HG03066 (cell line): ENCODE measurements around the gene KIF26B.

Source experiments
- ATAC-seq: cut with Tn5 transposase; IDR thresholded peaks from one replicate; pipeline ENCODE4 v1.9.1; 2021; ENCODE audit warnings: low read depth; ENCODE audit not compliant: unreplicated experiment

Gene KIF26B

DNA sequence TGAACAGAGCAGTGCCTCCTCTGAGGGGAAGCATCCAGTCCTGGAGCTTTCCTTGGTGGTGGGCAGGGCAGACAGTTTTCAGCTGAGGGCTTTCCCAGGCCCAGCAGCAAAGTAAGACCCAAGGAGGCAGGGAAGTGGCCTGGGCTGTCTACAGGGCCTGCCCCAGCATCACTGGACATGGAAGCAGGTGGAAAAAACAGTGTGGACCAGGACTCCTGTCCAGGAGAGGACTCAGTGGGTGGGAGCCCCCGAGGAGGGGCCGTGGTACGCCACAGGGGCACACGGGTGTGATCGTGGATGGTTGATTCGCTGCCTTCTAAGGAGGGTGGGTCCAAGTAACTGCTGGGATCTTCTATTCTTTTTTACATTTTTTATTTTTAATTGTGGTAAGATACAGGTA lies 387.6 kb downstream of the KIF26B start:
- ATAC-seq, result no peak

DNA sequence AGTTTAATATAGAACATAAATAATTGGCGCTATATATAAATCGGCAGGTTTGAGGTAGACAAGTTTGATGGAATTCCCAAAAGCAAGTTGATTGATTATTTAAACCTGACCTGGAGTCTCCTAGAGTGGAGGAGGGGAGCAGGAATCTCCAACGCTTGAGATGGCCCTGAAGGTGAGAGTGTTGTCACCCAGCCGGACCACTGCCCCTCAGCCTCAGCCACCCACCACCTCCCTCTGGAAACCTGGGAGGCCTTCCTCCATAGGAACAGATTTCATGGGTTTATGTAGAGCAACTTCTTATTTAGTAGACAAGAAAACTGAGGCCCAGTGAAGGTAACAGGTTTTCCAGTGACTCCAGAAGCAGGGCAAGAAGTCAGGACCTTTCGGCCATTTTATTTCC lies 389.5 kb downstream of the KIF26B start:
- ATAC-seq, result no peak

DNA sequence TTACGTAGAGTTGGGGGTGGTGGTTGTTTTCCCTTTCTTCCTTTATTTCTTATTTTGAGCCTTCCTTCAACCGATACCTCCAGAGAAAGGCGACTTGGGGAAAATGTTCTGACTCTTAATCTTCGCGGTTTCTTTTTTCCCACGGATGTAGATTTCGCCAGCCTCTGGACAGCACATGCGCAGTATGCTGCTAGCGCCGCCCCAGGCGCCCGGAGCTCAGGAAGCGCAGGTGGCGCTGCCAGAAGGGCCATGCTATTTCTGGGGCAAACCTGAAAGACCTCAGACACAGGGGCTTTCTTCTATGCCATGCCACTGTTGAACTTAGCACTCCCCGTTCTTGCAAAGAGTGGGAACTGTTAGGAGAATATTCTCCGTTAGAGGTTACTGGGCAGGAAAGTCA lies 392.1 kb downstream of the KIF26B start:
- no peak for ATAC-seq

DNA sequence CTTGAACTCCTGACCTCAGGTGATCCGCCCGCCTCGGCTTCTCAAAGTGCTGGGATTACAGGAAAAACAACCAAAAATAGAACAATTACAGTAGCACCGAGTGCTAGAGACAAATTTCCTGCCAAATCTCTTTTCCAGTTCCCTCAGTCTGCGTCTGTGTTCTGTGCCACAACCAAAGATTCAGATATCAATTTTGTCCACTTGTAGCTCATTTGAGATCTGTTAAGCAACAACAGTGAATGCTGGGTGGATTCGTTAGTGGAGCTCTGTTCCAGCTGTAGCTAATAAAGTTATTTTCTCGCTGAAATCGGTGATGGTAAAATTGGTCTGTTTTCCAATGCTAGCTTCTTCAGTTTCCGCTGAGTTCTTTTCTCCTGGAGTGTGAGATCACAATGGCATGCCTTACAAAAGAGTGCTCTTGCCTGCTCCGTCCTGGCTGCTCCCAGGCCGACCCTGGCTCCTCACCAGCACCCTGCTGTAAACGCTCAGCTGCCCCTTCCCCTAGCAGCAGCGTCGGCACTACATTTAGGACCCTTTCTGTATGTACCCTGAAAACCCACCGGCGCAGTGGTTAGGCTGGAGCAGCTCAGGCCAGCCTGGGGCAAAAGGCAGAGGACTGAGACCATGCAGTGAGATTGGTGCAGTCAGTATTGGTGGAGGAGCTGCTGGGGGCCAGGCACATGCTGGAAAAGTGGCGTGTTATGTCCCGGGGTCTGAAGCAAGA lies 395.4 kb downstream of the KIF26B start:
- ATAC-seq, result no peak

DNA sequence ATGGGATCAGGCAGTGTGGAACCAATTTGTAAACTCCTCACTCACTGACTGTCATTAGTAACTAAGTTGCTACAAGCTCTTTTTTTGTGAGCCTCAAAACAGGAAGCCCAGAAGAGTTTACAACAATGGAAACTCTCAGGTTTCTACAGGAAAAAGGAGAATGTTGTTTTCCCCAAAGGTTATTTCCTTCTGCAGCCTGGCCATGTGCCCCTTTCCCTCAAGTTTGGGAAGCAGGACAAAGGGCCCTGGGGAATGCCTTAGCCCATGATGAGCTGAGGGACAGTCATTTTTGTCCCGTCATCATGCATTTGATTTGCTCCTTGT lies 395.9 kb downstream of the KIF26B start:
- ATAC-seq, result no peak

DNA sequence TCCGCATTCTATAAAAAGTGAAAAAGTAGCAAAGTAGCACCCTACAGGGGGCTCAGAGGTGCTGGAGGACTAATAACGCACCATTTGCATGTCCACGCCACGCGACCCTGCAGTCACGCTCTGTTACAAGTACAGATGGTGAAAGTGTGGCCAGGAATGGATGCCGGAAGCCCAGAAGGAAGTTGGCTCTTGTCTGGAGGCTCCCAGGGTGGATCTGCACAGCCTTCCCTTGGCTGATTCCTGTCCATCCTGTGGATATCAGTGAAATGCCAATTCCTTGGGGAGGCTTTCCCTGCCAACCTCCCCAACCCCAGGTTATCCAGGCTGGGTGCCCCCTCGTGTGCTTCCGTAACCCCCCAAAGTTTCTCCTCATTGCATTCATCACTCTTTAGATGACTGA lies 396.8 kb downstream of the KIF26B start:
- ATAC-seq, result no peak

DNA sequence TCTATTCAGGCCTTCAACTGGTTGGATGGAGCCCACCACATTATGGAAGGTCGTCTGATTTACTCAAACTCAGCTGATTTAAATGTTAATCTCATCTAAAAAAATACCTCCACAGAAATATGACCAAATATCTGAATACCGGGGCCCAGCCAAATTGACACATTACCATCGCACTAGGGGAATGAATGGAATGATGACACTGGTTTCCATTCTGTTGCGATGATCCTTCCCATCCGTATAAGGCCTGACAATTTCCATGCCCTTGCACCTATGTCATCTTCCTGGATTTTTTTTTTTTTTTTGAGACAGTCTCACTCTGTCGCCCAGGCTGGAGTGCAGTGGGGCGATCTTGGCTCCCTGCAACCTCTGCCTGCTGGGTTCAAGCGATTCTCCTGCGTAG lies 397.5 kb downstream of the KIF26B start:
- no peak for ATAC-seq

DNA sequence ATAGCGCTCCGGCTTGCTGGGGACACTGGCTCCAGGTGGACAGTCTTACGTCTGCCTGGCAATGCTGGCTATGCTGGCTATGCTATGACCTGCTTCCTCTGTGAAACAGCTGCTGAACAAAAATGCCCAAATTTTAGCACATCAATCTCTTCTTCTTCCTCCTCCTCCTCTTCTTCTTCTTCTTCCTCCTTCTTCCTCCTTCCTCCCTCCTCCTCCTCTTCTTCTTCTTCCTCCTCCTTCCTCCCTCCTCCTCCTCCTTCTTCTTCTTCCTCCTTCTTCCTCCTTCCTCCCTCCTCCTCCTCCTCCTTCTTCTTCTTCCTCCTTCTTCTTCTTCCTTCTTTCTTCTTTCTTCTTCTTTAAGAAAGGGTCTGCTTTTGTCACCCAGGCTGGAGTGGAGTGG lies 401.3 kb downstream of the KIF26B start:
- no peak for ATAC-seq

DNA sequence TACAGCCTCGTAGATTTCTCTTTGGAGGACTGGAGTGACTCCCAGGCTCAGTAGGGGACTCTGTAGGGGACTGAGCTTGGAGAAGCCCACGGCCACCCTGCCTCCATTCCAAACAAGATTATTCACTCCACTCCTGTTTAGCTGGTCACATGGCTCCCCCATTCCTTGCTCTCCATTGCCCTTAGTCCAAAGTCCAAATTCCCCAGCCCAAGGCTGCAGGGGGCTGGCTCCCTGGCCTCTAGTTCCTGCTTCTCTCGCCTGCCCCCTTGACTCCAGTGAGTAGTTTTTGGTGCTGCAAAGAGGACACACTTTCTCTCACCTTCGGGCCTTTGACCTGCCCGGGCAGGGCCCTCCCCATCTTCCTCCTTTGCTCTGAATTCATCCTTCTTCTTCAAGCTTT lies 403.3 kb downstream of the KIF26B start:
- no peak for ATAC-seq

DNA sequence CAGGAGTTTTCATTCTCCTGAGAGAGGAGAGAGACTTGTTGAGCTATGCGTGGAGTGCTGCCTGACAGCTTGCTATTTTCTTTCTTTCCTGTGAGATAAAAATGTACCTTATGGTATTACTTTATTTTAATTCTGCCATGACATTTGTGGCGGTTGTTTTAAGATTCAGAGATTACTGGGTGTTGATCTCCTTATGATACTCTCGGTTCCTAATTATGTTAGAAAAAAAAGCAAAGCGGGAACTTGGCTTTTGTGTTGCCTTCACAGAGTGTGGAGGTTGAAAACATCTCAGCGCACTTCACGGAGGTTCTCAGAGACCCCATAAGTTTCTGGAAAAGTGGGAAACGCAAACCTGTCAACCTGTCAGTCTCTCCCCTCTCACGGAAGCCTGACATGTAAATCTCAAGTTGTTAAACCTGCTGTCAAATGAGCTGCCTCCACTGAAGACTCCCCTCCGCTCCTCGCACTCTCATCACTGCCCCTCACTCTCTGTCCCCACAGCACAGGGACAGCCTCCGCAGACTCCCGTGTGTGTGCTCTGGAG lies 405.6 kb downstream of the KIF26B start:
- ATAC-seq, result no peak

DNA sequence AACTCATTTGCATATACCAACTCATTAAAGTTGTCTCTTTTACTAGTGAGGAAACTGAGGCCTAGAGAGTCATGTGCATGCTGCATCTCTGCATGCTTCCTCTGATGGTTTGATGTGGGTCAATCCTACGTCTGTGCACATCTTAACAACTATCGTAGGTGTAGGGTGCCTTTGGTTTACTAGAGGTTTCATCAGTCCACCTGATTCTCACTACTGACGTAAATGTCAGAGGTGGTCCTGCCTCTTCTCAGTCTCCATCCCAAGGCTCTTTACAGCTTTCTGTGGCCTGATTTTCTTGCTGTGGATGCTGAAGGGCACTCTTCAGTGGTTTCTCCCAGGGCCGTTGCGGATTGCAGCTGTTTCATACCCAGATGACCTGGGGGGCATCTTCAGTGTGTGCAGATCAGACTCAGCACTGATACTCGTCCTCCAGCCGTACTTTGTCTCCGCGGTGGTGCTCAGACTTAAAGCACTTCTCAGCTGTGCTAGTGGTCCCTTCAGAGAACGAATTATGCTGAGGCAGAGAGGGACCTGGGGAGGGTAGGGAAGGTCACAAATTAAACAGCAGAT lies 407.0 kb downstream of the KIF26B start:
- no peak for ATAC-seq

DNA sequence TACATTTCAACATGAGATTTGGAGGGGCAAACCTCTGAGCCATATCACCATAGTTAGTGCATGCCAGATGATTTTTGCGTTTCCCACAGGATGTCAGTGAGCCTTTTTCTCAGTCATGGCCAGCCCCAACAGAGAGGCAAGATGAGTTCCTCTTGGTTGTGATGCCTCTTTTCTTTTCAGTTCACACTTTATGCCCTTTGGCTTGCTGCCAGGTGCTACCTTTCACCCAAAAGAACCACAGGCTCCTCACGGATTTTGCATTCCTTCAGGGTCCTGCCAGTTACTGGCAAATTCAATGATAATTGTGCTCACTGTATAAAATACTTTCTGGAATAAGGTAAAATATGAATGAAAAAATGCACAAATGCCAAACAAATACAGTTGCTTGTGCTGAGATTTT lies 411.3 kb downstream of the KIF26B start:
- no peak for ATAC-seq

DNA sequence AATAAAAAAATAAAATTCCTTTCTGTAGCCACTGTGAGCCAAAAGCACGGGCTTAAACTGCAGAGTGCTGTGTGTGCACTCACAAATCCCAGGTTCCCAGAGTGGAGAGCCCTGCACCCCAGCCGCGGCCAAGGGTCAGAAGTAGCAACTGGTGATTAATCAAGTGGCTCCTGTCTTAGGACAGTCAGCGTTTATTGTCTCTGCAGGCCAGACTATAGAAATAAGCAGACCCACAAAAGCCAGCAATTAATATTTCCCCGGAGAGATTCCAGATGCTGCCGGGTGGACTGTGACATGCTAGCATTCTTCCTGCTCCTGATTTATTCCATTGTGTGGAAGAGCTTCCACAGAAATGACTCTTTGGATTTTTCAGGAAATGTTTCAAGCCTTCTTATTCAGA lies 412.2 kb downstream of the KIF26B start:
- no peak for ATAC-seq

DNA sequence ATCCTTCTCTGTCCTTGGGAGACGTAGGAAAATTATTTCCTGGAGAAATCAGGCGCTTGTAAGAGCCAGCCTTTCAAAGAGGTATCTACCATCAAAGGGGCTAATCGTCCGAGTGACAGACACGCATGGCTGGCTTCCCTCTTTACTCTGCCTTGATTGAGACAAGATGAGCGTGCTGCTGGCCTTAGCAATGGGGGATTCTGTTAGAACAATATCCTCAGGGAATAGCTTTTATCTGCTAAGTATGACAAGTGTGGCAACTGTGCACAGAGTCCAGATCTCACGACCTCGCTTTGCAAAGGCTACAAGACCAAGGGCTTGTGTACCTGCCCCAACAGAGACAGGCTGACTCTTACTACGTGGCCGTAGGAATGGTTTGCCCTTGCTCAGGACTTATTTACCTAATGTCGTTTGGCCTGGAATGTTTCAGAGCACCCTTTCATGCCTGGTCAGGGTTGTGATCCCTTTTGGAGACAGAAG lies 417.1 kb downstream of the KIF26B start:
- ATAC-seq, result no peak

DNA sequence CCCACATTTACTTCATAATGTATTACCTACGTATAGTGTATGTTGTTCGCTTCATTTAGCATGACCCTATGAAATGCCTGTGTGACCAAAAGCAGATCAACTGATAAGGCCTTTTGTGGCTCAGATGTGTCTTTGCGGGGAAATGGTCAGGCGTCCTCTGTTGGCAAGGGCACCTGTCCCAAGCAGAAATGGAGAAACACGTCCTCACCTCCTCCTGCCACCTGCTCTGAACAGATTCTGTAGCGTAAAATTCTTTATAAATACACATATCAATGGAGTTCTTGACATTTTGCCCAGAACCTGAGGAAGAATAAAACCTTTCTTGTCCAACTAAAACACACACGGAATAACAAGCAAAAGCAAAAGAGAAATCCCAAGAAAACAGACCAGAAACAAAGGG lies 417.9 kb downstream of the KIF26B start:
- ATAC-seq, result no peak

DNA sequence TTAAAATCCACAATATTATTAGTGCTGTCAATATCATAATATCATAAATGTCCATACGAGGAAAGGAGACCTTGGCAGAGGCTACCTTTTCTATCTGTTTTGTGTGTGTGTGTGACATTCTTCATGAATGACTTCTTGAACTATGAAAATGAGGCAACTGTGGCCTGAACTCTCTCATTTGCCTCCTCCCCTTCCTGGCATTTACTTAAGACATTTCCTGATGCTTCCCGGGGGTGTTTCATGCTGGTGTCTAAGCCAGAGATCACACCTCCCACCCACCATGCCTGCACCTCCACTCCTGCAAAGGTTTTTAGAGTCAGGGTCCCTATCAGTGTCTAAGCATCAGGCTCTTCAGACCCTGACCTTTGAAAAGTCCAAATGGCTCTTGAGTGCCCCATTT lies 420.9 kb downstream of the KIF26B start:
- ATAC-seq, result no peak

DNA sequence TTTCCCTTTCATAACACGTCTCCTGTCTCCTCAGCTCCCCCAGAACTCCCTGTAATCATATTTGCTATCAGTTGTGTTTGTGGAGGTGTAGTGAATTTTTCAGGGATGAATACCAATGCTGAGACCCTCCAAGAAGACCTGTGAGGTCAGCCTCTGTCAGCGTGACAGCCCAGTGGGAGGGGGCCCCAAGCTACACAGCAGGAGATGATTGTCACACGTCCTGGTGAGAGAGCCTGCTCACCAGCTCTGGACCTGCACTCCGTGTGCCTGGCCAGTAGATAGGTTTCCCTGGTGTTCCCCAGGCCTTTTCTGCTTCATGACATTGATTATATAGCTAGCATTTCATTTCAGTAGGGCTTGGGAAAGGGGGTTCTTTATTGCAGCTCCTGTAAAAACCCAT lies 421.5 kb downstream of the KIF26B start:
- no peak for ATAC-seq

DNA sequence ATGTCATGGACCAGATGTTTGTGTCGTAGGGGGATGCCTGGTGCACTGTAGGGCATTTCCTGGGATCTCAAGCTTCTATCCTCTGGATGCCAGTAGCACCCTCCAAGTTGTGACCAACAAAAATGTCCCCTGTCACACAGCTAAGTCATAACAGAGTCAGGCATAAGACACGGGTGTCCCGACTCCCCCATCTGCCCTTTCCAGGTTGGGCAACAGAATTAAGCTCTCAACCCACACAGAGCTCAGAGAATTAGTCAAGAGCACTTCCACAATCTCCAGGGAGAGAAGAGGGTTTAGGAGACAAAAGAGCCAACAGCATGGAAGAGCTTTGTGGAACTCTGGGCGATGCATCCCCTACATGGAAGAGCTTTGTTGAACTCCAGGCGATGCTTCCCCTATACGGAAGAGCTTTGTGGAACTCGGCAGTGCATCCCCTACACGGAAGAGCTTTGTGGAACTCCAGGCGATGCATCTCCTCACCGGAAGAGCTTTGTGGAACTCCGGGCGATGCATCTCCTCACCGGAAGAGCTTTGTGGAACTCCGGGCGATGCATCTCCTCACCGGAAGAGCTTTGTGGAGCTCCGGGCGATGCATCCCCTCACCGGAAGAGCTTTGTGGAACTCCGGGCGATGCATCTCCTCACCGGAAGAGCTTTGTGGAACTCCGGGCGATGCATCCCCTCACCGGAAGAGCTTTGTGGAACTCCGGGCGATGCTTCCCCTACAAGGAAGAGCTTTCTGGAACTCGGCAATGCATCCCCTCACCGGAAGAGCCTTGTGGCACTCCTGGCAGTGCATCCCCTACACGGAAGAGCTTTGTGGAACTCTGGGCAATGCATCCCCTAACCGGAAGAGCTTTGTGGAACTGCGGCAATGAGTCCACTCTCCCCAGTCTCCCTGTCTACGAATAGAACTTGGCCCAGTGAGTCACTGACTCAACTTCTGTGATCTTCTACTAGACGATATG lies 422.7 kb downstream of the KIF26B start:
- ATAC-seq, result no peak

DNA sequence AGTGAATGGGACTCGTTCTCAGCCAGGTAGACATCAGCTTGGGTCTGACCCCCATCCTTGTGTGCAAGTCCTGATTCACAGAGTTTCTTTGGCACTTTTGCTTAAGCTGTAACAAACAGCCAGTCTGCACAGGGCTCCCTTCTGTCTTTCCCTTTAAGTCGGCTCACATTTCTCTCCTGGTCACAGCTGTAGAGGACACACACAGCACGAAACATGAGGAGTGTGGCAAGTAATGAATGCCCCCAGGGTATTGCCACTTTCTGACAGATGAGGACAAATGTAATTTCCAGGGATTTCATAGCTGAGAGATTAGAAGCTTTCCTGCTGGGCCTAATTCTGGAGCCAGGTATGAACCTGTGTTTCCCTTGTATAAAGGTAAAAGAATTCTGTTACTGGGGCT lies 423.5 kb downstream of the KIF26B start:
- no peak for ATAC-seq

DNA sequence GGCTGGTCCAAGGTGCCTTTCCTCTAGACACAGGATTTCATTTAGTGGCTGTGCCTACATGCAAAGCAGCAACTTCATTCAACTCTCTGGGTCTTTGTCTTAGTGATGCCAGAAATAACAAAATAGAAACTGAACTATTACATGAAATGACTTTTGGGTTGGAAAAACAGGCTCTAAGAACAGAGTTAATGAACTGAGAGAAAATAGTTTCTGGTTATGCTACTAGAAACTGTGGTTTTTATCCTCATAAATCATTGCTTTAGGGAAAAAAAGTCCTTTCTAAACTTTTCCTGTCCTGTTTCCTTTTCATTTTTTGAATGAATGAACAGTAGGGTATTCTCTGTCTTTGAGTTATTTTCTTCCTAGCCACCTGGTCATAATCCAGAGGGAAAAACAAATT lies 424.0 kb downstream of the KIF26B start:
- ATAC-seq, result no peak

DNA sequence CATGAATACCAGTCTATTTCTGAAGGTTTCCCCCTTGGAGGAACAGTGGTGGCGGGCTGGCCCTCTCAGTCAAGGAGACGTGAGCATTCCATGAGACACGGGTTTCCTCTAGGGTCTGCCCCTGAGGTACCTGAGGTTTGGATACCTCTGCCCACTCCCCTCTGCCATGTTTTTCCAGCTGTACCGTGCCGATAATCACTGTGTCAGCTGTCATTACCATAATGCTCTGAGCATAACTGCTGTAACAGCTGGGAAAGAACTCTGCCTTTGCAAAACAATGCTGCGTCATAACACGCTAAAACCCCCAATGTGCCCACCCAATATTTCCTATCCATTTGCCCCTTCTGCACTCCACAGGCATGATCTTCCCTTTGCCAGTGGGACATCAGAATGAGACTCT lies 425.1 kb downstream of the KIF26B start:
- ATAC-seq, result no peak
